ENCODE measurements around the gene DYNC2I2.
"Not testable (repeated sequence)": the region's sequence is repeated elsewhere in the genome, so short reads cannot be mapped to it uniquely, and the experiment has no call there.

The DYNC2I2 gene

GRCh38 chr9:128615571-128615970 lies 41.1 kb downstream of the DYNC2I2 start:
- DNase-seq (ENCODE audit: low read depth): no peak

- no peak for DNase-seq (ENCODE audit: low read depth)
Measured at GRCh38 chr9:128614728-128615127, 41.9 kb downstream of the DYNC2I2 start.

DNA sequence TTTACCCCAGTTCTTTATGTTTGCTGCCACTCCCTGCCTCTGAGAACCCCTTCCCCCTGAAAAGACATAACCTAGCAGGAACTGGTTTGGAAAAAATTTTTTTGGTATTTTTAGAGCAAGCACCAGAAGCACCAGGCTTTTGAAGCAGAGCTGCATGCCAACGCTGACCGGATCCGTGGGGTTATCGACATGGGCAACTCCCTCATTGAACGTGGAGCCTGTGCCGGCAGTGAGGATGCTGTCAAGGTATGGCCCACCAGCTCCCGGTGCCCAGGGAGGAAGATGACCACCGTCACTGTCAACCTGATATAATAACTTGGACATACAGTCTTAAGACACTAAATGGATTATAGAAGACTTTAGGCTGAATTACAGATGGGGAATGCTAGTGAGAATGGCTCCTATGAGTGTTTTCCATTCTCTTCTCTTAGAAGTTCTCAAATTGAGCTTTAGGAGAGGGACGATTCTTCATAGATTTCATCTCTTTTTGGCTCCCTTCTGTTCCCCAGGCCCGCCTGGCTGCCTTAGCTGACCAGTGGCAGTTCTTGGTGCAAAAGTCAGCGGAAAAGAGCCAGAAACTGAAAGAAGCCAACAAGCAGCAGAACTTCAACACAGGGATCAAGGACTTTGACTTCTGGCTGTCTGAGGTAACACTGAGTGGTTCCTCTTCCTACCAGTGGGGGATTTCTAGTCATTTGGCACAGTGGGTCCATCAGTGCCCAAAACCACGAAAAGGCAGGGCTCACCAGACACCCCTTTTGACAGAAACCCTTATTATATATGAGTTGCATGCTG lies 44.9 kb downstream of the DYNC2I2 start:
- no peak for DNase-seq (ENCODE audit: low read depth)

GRCh38 chr9:128610897-128611296 lies 45.8 kb downstream of the DYNC2I2 start:
- no peak for DNase-seq (ENCODE audit: low read depth)

- DNase-seq (ENCODE audit: low read depth): no peak
Measured at GRCh38 chr9:128607642-128608350, 48.9 kb downstream of the DYNC2I2 start.

GRCh38 chr9:128603697-128604096 lies 53.0 kb downstream of the DYNC2I2 start:
- no peak for DNase-seq (ENCODE audit: low read depth)

GRCh38 chr9:128600099-128600498 lies 56.5 kb downstream of the DYNC2I2 start:
- no peak for DNase-seq (ENCODE audit: low read depth)

GRCh38 chr9:128595471-128595870 lies 61.2 kb downstream of the DYNC2I2 start:
- no peak for DNase-seq (ENCODE audit: low read depth)

GRCh38 chr9:128593856-128594255 lies 62.8 kb downstream of the DYNC2I2 start:
- DNase-seq (ENCODE audit: low read depth): no peak

DNA sequence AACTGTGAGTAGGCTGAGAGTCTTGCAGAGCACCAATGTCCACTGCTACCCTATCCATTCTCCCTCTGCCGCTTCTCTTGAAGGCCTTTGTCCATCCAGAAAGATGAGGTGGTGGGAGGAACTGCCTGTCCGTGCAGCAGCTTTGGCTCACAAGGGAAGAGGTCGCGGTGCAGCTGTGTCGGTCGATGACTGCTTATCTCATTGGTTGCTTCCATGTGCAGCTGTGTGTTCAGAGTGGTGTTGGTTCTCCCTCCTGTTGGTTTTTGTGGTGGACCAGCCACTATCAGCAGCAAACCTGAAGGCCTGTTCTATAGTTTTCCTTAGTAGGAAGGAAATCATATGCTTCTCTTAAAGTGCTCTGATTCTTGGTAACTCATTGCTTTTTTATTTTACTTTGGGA lies 63.6 kb downstream of the DYNC2I2 start:
- no peak for DNase-seq (ENCODE audit: low read depth)

- DNase-seq (ENCODE audit: low read depth): no peak
Measured at GRCh38 chr9:128588581-128589233, 67.9 kb downstream of the DYNC2I2 start.

DNA sequence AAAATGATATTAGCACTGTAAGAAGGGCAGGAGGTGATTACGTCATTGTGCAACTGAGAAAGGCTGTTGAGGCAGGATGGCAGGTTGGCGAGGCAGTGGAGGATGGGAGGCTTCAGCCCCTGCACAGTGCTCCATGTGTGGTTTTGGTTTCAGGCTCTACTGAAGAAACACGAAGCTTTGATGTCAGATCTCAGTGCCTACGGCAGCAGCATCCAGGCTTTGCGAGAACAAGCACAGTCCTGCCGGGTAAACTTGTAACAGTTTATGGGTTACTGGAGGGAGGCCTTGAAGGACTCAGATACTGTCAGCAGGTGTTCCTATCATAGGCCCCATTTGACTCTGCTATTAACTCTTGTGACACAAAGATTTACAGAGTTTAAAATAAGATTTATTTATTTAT lies 69.2 kb downstream of the DYNC2I2 start:
- DNase-seq (ENCODE audit: low read depth): no peak

DNA sequence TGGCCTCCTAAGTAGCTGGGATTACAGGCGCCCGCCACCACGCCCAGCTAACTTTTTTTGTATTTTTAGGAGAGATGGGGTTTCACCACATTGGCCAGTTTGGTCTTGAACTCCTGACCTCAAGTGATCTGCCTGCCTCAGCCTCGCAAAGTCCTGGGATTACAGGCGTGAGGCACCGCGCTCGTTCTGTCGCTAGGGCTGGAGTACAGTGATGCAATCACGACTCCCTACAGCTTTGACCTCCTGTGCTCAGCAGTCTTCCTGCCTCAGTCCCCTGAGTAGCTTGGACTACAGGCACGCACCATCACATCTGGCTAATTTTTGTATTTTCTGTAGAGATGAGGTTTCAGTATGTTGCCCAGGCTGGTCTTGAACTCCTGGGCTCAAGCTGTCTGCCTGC lies 69.7 kb downstream of the DYNC2I2 start:
- not testable (repeated sequence) for DNase-seq (ENCODE audit: low read depth)

- not testable (repeated sequence) for DNase-seq (ENCODE audit: low read depth)
Measured at GRCh38 chr9:128585155-128585554, 71.5 kb downstream of the DYNC2I2 start.

All from stimulated activated CD8-positive, alpha-beta memory T cell treated with anti-CD3 and anti-CD28 coated beads, Interleukin-15, amount 100 ng/mL, for 1 hour (primary cell).